BJ (cell line): ENCODE results near the gene PHAF1. TPM values are rescaled to one million over a fixed set of nuclear protein-coding genes. Genes with fewer than 3 reads are reported as not detected.

Experiments used
- CTCF ChIA-PET: fragments of 350-600 bp; formaldehyde crosslinking; extraction: SDS; loops from one replicate; lab custom pipeline; 2021; ENCODE audit warnings: antibody characterized with exemption, inconsistent platforms; lab: Yijun Ruan, JAX
- POLR2A ChIA-PET: fragments of 300-600 bp; sonication (Branson Sonifier 250); formaldehyde crosslinking; extraction: SDS; loops from one replicate; lab custom pipeline; 2021; ENCODE audit warnings: antibody characterized with exemption; lab: Charles Lee
- DNase-seq: peaks from one replicate; pipeline ENCODE4 v3.0.0-alpha.2; 2011; ENCODE audit warnings: low read depth
- H3K27me3 ChIP-seq: 2 replicates; pipeline ENCODE4 v1.6.0; 2011; ENCODE audit warnings: low read length; ENCODE audit not compliant: control insufficient read depth, insufficient read depth
- H3K36me3 ChIP-seq: 2 replicates; pipeline ENCODE4 v1.5.1; 2011; ENCODE audit warnings: low read length; ENCODE audit not compliant: control insufficient read depth, insufficient read depth
- H3K4me3 ChIP-seq: 2 replicates; pipeline ENCODE4 v1.5.1; 2011; ENCODE audit warnings: low read depth, mild to moderate bottlenecking, control low read depth, low read length
- polyA plus RNA-seq: library from polyadenylated mRNA; depleted of rRNA; stranded (reverse); fragments of >200 nt; gene quantifications from 2 replicates; pipeline ENCODE4 v1.2.3, GENCODE V29; 2011
- TF ChIP-seq, protein P1 (sequence below): IDR thresholded peaks from 2 replicates; pipeline ENCODE4 v1.5.1; 2011; ENCODE audit warnings: low read depth, mild to moderate bottlenecking, control low read depth, inconsistent platforms, low read length, moderate library complexity; ENCODE audit not compliant: insufficient read depth

Gene PHAF1
- polyA plus RNA-seq, 1 experiment, result 27.7 TPM

DNA sequence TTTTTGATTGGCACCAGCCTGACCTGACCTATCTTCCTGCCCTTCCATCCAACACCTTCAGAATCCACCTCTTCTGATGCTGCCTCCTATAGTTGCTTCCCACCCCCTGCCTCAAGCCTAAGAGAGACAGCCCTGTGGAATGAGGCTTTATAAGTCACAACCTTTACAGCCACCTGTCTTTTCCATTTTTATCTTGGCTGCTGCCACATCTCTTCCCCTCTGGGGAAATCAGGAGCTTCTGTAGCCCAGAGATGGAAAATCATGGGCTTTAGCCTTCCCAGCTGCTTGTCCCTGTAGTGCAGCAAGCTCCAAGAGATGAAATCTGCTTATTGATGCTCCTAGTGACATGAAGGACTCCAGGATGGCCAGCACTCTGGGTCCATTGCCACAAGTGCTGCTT, 18.7 kb downstream of the PHAF1 start:
- POLR2A ChIA-PET, result no interaction called here
- no peak for DNase-seq
- H3K36me3 ChIP-seq, result peaks cover 2% of the 10 kb centered on the region; the same call in 1 of the 2 replicates
- CTCF ChIA-PET, result interaction anchor here (0.7 to 2.7 kb wide), 6 partner anchors 9 to 150 kb away, joined by 3 to 12 read pairs (median 5); partner anchors contain the start of gene B3GNT9
- no peak overlapping the region for H3K4me3 ChIP-seq
- TF ChIP-seq, protein P1, sequence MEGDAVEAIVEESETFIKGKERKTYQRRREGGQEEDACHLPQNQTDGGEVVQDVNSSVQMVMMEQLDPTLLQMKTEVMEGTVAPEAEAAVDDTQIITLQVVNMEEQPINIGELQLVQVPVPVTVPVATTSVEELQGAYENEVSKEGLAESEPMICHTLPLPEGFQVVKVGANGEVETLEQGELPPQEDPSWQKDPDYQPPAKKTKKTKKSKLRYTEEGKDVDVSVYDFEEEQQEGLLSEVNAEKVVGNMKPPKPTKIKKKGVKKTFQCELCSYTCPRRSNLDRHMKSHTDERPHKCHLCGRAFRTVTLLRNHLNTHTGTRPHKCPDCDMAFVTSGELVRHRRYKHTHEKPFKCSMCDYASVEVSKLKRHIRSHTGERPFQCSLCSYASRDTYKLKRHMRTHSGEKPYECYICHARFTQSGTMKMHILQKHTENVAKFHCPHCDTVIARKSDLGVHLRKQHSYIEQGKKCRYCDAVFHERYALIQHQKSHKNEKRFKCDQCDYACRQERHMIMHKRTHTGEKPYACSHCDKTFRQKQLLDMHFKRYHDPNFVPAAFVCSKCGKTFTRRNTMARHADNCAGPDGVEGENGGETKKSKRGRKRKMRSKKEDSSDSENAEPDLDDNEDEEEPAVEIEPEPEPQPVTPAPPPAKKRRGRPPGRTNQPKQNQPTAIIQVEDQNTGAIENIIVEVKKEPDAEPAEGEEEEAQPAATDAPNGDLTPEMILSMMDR, result no peak
- no peaks in the 10 kb centered on the region for H3K27me3 ChIP-seq

DNA sequence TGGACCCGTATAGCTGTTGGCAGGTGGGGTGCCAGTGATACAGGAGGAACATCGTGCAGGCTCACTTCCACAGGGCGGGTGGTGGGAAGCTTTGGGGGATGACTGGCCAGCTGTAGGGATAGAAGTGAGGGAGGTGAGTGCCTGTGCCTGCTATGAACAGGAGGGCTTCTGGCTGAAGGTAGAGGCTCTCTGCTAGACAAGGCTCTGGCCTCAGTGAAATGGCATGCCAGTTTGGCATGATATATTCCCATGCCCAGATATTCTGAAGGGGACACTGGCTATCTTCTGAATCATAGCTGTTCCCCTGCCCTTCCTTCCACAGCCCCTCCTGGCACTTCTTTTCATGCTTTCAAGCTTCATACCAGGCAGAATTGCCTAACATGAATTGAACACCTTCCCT, 19.1 kb downstream of the PHAF1 start:
- TF ChIP-seq, protein P1, result no peak
- Histone ChIP-seq H3K27me3 (no peaks in the 10 kb centered on the region), H3K4me3 (no peak overlapping the region), H3K36me3 (peaks cover 2% of the 10 kb centered on the region; the same call in 1 of the 2 replicates)
- ChIA-PET CTCF (interaction anchor here (0.7 to 2.7 kb wide), 8 partner anchors 9 to 233 kb away, joined by 3 to 12 read pairs (median 4); partner anchors contain the start of gene B3GNT9), POLR2A (no interaction called here)
- no peak for DNase-seq

DNA sequence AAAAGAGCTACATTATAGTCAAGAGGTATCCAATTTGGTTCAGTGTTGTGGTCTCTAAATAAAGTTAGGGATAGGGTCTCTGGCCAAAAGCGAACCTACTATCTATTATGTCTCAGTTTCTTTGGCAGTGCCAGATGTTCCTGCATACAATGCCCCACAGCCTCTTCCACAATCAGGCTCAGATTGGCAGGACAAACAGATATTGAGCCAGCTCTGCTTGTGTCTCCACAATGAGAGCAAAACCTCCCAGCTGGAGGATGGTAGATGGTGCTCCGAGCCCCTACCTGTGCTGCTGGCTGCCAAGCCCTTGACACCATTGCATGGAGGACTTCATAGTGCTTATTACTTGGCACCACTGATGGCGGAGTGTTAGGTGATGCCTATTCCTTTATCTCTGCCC, 19.7 kb downstream of the PHAF1 start:
- TF ChIP-seq, protein P1, result no peak
- ChIA-PET POLR2A (no interaction called here), CTCF (interaction anchor here (0.9 to 2.7 kb wide), 5 partner anchors 9 to 234 kb away, joined by 4 to 12 read pairs (median 4); partner anchors contain the start of gene B3GNT9)
- H3K4me3 ChIP-seq, result no peak overlapping the region
- DNase-seq, result no peak
- H3K27me3 ChIP-seq, result no peaks in the 10 kb centered on the region
- peaks cover 6% of the 10 kb centered on the region for H3K36me3 ChIP-seq

DNA sequence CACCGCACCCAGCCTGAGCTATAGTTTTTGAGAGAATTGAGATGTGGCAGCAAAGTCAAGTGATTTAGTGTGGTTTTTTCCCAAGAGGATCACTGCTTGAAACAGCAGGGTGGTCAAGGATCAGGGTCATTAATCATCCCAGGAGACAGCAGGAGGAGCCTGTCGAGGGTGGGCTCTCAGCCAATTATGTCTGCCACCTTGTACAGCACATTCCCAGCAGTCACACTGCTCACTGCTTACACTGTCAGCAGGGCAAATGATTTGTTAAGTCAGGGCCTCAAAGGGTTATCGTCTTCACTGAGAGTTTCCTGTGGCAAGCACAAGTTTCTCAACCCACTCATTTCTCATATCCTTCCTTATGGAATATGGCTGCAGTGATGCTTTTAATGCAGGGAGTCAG, 27.9 kb downstream of the PHAF1 start:
- CTCF ChIA-PET, result interaction anchor here (0.7 kb wide), 1 partner anchor 9 kb away, joined by 4 read pairs; no protein-coding TSS in a partner anchor
- H3K4me3 ChIP-seq, result no peak overlapping the region
- TF ChIP-seq, protein P1, result no peak
- no peak for DNase-seq
- H3K27me3 ChIP-seq, result no peaks in the 10 kb centered on the region
- POLR2A ChIA-PET, result no interaction called here
- peaks cover 36% of the 10 kb centered on the region for H3K36me3 ChIP-seq

GRCh38 chr16:67141391-67141790, 31.6 kb downstream of the PHAF1 start:
- CTCF ChIA-PET, result interaction anchor here (0.6 to 3.3 kb wide), 5 partner anchors 8 to 165 kb away, joined by 3 to 21 read pairs (median 3); partner anchors contain the start of genes FBXL8 and TRADD
- POLR2A ChIA-PET, result no interaction called here
- TF ChIP-seq, protein P1, result no peak
- DNase-seq, result no peak
- H3K4me3 ChIP-seq, result no peak overlapping the region
- H3K36me3 ChIP-seq, result peaks cover 32% of the 10 kb centered on the region
- H3K27me3 ChIP-seq, result no peaks in the 10 kb centered on the region
